ENCODE measurements around the gene ECI2.
"Not testable (repeated sequence)": the region's sequence is repeated elsewhere in the genome, so short reads cannot be mapped to it uniquely, and the experiment has no call there.

The ECI2 gene

DNA sequence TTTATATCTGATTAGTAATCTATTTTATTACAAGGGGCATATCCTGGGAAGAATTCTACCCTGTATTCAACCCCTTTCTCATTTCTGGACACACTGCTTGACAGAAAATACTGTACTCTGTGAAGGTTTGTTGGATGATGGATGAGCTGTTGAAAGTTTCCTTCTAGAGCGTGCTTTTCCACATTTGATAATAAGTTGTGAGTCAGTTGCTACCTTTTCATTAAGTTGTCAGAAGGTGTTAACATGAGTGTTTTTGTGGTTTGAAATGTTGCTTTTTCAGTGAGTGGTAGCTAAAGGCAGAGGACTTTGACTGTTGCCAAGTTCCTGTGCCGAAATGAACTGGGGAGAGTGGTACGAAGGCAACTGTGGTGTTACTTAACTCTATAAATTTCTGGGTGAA lies 3.9 kb upstream of the ECI2 start:
- DNase-seq (ENCODE audit: low read depth, low spot score), result no peak

DNA sequence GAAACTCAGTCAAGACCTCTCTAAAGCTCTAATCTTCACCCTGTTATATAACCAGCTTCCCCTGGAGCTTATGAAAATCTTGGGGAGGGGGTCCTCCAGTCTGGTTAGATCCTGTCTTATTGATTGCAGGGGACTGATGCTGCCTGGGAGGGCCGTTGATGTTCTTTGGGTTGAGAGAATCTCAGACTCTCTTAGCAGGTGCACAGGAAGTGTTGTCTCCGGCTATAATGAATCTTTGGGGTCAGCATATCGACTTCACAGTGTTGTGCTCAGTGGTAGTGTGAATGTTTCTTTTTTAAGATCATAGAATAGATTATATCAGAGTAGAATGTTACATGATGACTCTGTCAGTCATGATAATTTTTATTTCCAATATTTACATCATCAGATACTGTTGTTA lies 2.8 kb upstream of the ECI2 start:
- DNase-seq (ENCODE audit: low read depth, low spot score), result no peak

DNA sequence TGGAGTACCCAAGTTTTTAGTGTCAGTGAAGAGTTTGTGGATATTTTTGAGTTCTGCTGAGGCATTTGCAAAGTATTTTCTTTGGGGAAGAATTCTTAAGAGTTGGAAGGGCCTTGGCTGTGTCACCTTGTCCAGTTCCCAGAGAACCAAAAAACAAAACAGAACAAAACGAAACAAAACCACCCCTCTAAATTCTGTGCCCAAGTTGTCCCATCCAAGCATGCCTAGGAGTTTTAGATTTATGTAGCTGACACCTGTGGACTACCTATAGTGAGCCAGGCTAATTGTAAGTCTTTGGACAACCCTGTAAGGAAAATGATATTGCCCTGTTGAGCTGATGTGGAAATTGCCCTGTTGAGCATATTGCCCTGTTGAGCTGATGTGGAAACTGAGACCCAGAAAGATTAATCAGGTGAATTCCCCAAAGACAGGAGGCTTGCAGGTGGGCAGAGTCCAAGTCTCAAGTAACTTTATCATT lies 1.0 kb upstream of the ECI2 start:
- DNase-seq (ENCODE audit: low read depth, low spot score), result no peak

GRCh38 chr6:4135665-4136353 lies 434 bp upstream of the ECI2 start:
- DNase-seq (ENCODE audit: low read depth, low spot score), result peak; percentile 89

GRCh38 chr6:4133941-4134838 lies 1.2 kb downstream of the ECI2 start:
- DNase-seq (ENCODE audit: low read depth, low spot score), result no peak

DNA sequence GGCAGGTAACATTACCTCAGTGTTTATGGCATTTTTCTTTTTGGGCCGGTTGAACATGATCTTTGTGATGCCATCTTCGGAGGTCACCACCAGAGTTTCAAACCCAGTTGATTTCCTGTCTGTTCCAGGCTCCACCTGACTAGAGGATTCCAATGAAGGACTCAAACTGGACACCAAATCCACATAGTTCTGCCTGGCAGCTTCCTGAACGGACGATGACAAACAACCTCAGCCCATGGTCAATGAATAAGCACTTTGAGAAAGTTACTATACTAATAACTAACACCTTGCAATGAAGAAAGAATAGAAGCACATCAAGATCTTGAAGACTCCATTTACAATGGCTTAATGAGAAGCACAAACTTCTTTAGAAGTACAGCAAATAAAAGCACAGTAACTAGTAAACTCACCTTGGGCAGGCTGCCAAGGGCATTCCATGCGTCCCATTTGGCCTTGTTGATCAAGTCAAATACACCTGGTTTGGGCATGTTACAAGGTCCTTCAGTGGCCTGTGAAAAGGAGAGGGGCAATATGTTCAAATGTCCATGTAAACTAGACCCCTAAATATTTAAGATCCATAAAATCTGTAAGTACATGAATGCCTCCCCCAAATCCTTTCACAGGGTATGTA lies 4.9 kb downstream of the ECI2 start:
- DNase-seq (ENCODE audit: low read depth, low spot score), result no peak

- DNase-seq (ENCODE audit: low read depth, low spot score), result no peak
These were observed 5.9 kb downstream of the ECI2 start for GRCh38 chr6:4129446-4129845.

GRCh38 chr6:4128748-4129147 lies 6.6 kb downstream of the ECI2 start:
- no peak for DNase-seq (ENCODE audit: low read depth, low spot score)

- no peak for DNase-seq (ENCODE audit: low read depth, low spot score)
These were observed 7.3 kb downstream of the ECI2 start for GRCh38 chr6:4128072-4128471.

DNA sequence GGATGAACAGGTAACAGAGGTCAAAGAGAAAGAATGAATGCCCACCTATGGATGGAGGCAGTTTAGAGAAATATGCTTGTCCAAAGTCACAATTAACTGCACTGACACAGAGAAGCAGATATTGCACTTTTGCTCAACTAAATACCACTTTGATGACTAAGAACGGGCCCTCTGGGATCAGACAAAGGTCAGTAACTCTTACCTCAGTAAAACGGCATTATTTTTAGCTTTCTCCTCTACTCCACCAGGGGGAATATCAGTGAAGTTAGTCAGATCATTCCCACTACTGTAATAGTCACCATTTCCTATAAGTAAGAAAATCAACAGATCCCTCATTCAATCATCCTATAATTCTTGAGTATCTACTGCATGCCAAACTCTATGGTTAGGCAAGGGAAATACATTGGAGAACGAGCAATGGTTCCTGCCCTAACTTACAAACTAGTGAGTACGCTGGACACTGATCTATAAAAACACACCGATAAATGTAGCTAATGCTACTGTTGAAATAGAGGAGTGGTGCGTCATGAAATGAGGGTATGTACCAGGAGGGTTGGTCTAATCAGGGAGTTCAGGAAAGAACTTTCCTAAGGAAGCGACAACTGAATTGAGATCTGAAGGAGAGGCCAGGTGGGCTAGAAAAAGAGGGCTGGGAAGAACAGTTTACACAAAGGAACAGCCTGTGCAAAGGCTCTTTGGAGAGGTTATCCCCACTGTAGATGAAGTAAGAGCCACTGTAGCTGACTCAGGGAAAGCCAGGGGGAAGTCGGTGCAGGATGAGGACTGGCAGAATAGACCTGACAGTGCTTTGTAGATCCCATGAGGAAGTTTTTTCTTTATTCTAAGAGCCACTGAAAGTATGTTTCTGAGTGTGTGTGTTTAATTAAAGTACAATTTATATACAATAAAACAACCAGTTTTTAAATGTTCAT lies 9.2 kb downstream of the ECI2 start:
- DNase-seq (ENCODE audit: low read depth, low spot score), result no peak

DNA sequence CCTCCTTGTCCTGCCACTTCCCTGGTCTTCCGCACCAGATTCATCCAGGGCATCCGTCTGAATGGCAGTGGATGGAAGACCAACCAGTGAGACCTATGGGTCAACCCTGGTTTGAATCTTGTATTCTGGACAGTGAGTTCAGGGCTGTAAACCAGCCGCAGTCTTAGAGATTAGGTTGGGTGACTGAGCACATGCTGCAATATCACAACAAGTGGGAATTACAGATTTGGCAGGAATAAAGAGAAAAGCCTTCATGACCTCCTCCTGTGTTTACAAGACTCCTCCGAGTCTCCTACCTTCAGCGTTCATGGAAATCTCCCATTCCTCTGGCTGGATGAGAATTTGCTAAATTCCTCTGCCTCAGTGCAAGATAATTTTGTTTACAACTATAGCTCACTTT lies 9.9 kb downstream of the ECI2 start:
- DNase-seq (ENCODE audit: low read depth, low spot score), result no peak

DNA sequence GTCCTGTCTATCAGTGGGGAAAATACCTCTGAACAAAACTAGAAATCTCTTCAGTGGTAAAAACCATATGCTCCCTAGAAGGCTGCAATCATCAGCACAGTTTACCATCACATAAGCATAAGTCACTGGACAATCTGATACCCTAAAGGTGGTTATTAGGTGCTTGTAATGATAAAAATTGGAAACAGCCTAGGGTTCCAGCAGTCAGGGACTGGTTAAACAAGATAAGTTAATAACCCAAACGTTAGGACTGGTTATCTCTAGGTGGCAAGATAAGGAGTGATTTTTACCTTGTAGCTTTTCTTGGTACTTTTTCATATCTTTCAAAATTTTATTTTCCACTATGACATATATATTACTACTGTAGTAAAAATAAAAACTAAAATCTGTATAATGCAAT lies 11.0 kb downstream of the ECI2 start:
- DNase-seq (ENCODE audit: low read depth, low spot score), result no peak

- DNase-seq (ENCODE audit: low read depth, low spot score), result no peak
These were observed 19.6 kb downstream of the ECI2 start for GRCh38 chr6:4115741-4116140.

DNA sequence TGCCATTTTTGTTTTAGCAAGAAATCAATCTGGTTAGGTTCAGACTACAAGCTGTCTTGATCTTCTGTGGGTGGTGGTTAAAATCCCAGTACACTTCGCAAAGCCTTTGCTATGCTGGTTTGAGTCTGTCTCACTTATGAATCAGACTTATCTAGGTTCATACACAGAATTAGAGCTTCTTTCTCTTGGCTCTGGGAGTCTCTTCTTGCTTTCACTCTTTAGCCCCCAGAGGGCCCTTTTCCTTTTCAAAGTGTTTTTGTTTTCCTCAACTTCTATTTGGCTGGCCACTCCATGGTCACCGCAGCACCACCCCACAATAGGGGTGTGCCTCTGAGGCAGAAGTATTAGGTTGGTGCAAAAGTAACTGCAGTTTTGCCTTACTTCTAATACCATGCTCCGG lies 21.3 kb downstream of the ECI2 start:
- DNase-seq (ENCODE audit: low read depth, low spot score), result no peak

DNA sequence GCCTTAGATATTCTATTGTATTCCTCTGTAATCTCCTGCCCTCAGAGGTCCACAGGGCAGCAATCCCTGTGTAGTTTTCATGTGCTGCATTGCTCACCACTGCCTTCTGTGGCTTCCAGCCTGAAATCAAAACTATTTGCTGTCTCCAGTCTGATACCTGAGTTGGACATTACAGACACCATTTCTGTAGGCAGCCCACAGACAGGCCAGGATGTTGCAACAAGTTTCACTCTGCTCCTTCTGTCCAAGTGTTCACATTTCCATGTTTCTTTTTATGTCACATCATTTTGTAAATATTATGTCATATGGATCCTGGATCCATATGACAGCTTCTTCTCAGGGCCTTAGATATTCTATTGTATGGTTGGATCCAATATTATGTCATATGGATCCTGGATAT lies 21.7 kb downstream of the ECI2 start:
- no peak for DNase-seq (ENCODE audit: low read depth, low spot score)

DNA sequence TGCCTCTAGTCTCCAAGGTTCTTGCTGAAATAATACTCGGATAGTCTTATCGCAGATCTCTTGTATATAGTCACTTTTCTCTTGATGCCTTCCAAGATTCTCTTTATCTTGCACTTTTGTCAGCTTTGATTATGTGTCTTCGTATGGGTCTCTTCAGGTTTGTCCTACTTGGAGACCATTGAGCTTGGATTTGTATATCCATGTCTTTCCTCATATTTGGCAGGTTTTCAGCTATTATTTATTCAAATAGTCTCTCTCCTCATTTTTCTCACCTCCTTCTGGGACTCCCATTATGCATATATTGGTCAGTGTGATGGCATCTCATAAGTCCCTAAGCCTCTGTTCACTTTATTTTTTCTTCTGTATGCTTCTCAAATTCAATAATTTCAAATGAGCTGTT lies 23.0 kb downstream of the ECI2 start:
- DNase-seq (ENCODE audit: low read depth, low spot score), result no peak

GRCh38 chr6:4109363-4109815 lies 26.0 kb downstream of the ECI2 start:
- not testable (repeated sequence) for DNase-seq (ENCODE audit: low read depth, low spot score)

- no peak for DNase-seq (ENCODE audit: low read depth, low spot score)
These were observed 26.7 kb downstream of the ECI2 start for GRCh38 chr6:4108561-4109093.

GRCh38 chr6:4107873-4108272 lies 27.5 kb downstream of the ECI2 start:
- DNase-seq (ENCODE audit: low read depth, low spot score), result no peak

DNA sequence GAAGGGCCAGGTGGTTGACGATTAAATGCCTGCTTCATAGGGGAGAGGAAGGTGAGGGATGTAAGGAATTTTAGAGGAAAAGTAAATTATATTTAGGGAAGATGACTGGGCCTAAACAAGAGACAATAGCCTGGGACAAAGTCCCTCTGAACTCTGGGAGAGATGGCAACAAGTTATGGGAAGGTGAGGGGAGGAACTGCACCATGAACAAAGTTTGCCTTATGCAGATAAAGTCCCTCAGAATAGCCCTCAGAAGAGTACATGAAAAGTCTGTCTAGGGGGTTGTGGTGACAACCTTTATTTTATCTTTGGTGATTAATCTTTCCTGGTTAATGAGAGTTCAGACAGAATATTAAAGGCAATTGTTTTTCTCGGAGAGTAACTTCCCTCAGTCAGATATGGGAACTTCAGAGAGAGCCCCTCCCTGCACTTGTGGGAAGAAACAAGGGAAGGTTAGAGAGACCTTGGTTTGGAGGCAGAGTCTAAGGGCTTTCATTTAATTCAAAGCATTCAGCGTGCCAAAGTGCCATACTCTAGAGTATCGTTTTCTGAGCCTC lies 29.3 kb downstream of the ECI2 start:
- DNase-seq (ENCODE audit: low read depth, low spot score), result no peak

DNA sequence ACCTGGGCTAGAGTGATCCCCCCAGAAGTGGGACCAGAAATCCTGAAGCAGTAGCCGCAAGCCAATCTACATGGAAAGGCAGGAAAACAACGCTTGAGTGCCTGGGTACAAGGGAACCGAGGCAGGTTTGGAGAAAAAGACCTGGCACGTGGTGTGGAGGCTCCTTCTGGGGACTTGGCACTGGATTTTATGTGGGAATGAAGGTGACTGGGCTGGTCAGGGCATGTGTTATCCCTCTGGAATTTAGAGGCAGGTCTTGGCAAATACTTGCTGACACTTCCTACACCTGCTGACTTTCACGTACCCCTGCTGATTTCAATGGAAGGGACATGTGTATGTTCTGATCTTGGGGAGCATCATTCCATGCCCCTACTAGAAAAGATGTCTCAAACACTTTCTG lies 31.4 kb downstream of the ECI2 start:
- no peak for DNase-seq (ENCODE audit: low read depth, low spot score)

Data from activated naive CD8-positive, alpha-beta T cell treated with anti-CD3 and anti-CD28 coated beads, Interleukin-2, amount 50 U/mL, for 16 hours (primary cell).